Hepatocyte (in vitro differentiated cells): ENCODE data around the gene TMEM161B. TPM values are rescaled to one million over a fixed set of nuclear protein-coding genes. Genes with fewer than 3 reads are reported as not detected.

Experiments
- DNase-seq: peaks from one replicate; pipeline ENCODE4 v3.0.0-alpha.2; 2016; ENCODE audit warnings: low spot score
- H2AFZ ChIP-seq: fragments of 200-600 bp; sonication (generic); 2 replicates; pipeline ENCODE4 v1.6.0; 2016; ENCODE audit warnings: antibody characterized with exemption, mild to moderate bottlenecking
- H3K27ac ChIP-seq: fragments of 200-600 bp; sonication (generic); 2 replicates; pipeline ENCODE4 v1.5.1; 2016; ENCODE audit warnings: mild to moderate bottlenecking
- H3K27me3 ChIP-seq: fragments of 200-600 bp; sonication (generic); 2 replicates; pipeline ENCODE4 v1.6.1; 2016
- H3K36me3 ChIP-seq: fragments of 200-600 bp; sonication (generic); replicated peaks from 2 replicates; pipeline ENCODE4 v1.5.1; 2016; ENCODE audit warnings: low read depth; ENCODE audit not compliant: insufficient read depth
- H3K4me1 ChIP-seq: fragments of 200-600 bp; sonication (generic); 2 replicates; pipeline ENCODE4 v1.5.1; 2016; ENCODE audit warnings: mild to moderate bottlenecking, moderate library complexity; ENCODE audit not compliant: insufficient read depth
- H3K4me2 ChIP-seq: fragments of 200-600 bp; sonication (generic); 2 replicates; pipeline ENCODE4 v1.6.0; 2016
- H3K4me3 ChIP-seq: fragments of 200-600 bp; sonication (generic); 2 replicates; pipeline ENCODE4 v1.5.1; 2016; ENCODE audit warnings: mild to moderate bottlenecking
- H3K79me2 ChIP-seq: fragments of 200-600 bp; sonication (generic); 2 replicates; pipeline ENCODE4 v1.6.0; 2017; ENCODE audit warnings: mild to moderate bottlenecking
- H3K9me2 ChIP-seq: fragments of 200-600 bp; sonication (generic); replicated peaks from 2 replicates; pipeline ENCODE4 v1.6.0; 2017; ENCODE audit warnings: mild to moderate bottlenecking; ENCODE audit not compliant: insufficient read depth
- H3K9me3 ChIP-seq: fragments of 200-600 bp; sonication (generic); 2 replicates; pipeline ENCODE4 v1.5.1; 2016; ENCODE audit warnings: low read depth, mild to moderate bottlenecking
- H4K20me1 ChIP-seq: fragments of 200-600 bp; sonication (generic); 2 replicates; pipeline ENCODE4 v1.6.0; 2016; ENCODE audit warnings: mild to moderate bottlenecking; ENCODE audit not compliant: insufficient read depth, poor library complexity, severe bottlenecking
- EZH2 ChIP-seq: fragments of 200-600 bp; sonication (generic); IDR thresholded peaks from 2 replicates; pipeline ENCODE4 v1.6.1; 2016; ENCODE audit warnings: antibody characterized with exemption, mild to moderate bottlenecking, borderline replicate concordance
- EZH2phosphoT487 ChIP-seq: fragments of 200-600 bp; sonication (generic); IDR thresholded peaks from one replicate; pipeline ENCODE4 v1.6.1; 2018; ENCODE audit warnings: antibody characterized with exemption, mild to moderate bottlenecking, low read depth, moderate library complexity; ENCODE audit not compliant: unreplicated experiment, severe bottlenecking
- WGBS: methylation state at CpG from one replicate; pipeline ENCODE4 v1.1.6; 2016; ENCODE audit warnings: low lambda C conversion rate; ENCODE audit errors: missing lambda C conversion rate; 5-methylcytosine and 5-hydroxymethylcytosine counted together
- polyA plus RNA-seq: library from polyadenylated mRNA; unstranded; fragments of >200 nt; fragmentation: Nextera tagmentation; extraction: Ambion mirVana; gene quantifications from 2 replicates; pipeline ENCODE4 v1.2.1, GENCODE V29; 2016
- total RNA-seq: library from RNA; depleted of rRNA; stranded (reverse); fragments of >200 nt; gene quantifications from 2 replicates; pipeline ENCODE4 v1.2.3, GENCODE V29; 2014
- TF ChIP-seq, protein P1 (sequence below): fragments of 200-600 bp; sonication (generic); IDR thresholded peaks from 2 replicates; pipeline ENCODE4 v1.5.1; 2016; ENCODE audit warnings: antibody characterized with exemption, mild to moderate bottlenecking; ENCODE audit not compliant: poor library complexity

The TMEM161B gene
- total and polyA plus RNA-seq, 2 experiments from 2014 or later = 13.9 to 31.7 TPM

DNA sequence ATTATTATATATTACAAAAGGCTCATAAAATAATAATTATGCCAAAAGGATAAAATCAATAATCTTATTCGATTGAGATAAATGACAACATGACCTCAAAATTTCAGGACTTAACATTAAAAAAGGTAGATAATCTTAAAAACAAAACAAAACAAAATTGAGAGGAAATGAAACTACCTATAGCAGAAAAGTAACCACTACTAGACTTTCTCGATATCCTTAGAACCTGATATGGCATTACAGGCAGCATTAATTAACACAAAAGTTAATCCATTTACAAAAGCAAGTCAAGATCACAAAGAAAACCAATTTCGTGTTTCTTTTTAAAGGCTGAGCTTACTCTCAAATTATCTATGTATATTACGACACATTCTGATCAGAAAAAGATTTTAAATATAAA lies 29.9 kb downstream of the TMEM161B start:
- TF ChIP-seq, protein P1, sequence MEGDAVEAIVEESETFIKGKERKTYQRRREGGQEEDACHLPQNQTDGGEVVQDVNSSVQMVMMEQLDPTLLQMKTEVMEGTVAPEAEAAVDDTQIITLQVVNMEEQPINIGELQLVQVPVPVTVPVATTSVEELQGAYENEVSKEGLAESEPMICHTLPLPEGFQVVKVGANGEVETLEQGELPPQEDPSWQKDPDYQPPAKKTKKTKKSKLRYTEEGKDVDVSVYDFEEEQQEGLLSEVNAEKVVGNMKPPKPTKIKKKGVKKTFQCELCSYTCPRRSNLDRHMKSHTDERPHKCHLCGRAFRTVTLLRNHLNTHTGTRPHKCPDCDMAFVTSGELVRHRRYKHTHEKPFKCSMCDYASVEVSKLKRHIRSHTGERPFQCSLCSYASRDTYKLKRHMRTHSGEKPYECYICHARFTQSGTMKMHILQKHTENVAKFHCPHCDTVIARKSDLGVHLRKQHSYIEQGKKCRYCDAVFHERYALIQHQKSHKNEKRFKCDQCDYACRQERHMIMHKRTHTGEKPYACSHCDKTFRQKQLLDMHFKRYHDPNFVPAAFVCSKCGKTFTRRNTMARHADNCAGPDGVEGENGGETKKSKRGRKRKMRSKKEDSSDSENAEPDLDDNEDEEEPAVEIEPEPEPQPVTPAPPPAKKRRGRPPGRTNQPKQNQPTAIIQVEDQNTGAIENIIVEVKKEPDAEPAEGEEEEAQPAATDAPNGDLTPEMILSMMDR = no peak
- TF ChIP-seq EZH2phosphoT487 (no peak), EZH2 (no peak)
- no peaks in the 10 kb centered on the region for H3K36me3 ChIP-seq
- no peaks in the 10 kb centered on the region for H4K20me1 ChIP-seq
- H3K4me1 ChIP-seq = no peaks in the 10 kb centered on the region
- no peak overlapping the region for H3K4me3 ChIP-seq
- H3K27me3 ChIP-seq = no peaks in the 10 kb centered on the region
- DNase-seq = no peak
- peaks cover 73% of the 10 kb centered on the region for H3K79me2 ChIP-seq
- no peak overlapping the region for H3K27ac ChIP-seq
- H3K4me2 ChIP-seq = no peak overlapping the region
- 98% methylated on average over 4 of the region's 4 CpGs for WGBS
- H3K9me2 ChIP-seq = no peaks in the 10 kb centered on the region
- no peak overlapping the region for H2AFZ ChIP-seq
- H3K9me3 ChIP-seq = no peaks in the 10 kb centered on the region

DNA sequence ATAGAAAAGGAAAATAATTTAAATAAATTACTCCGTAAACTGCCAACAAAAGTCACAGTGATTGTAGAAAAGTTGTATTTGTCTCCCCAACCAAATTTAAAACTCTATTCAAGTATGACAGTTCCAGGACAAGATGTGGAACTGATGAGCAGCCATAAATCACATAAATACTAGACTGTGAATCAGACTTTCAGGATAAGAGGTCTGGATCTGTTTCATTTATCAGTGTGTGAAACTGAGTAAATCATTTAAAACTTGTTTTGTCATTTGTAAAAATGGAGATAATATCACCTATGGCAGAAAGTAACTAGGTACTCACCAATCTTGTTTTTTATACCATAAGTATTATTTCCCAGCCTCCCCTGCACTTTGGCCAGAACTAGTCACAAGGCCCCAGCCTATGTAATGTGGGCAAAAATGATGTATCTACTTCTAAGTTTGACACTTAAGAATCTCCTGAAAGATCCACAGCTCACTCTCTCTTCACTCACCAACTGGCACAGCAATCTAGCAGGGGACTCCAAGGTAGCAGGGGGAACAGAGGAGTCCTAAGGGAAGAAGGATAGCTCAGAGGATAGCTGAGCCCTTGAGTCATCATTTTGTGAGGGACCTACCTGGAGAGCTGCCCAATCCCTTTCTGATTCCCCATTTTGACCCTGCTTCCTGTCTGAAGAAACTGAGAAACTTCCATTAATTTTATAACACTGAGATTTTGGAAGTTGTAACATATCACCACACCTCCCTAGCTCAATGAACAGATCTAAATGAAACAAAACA lies 31.6 kb downstream of the TMEM161B start:
- H4K20me1 ChIP-seq = no peaks in the 10 kb centered on the region
- no peaks in the 10 kb centered on the region for H3K9me2 ChIP-seq
- no peak overlapping the region for H3K4me2 ChIP-seq
- no peak for DNase-seq
- no peaks in the 10 kb centered on the region for H3K36me3 ChIP-seq
- H3K9me3 ChIP-seq = no peaks in the 10 kb centered on the region
- H3K79me2 ChIP-seq = peaks cover 57% of the 10 kb centered on the region
- H3K27me3 ChIP-seq = no peaks in the 10 kb centered on the region
- no peak for TF ChIP-seq EZH2phosphoT487
- no peak for TF ChIP-seq EZH2
- TF ChIP-seq, protein P1 = no peak
- H3K27ac ChIP-seq = no peak overlapping the region
- H2AFZ ChIP-seq = no peak overlapping the region
- H3K4me1 ChIP-seq = no peaks in the 10 kb centered on the region
- 100% methylated on average over 1 of the region's 1 CpG for WGBS
- H3K4me3 ChIP-seq = no peak overlapping the region

DNA sequence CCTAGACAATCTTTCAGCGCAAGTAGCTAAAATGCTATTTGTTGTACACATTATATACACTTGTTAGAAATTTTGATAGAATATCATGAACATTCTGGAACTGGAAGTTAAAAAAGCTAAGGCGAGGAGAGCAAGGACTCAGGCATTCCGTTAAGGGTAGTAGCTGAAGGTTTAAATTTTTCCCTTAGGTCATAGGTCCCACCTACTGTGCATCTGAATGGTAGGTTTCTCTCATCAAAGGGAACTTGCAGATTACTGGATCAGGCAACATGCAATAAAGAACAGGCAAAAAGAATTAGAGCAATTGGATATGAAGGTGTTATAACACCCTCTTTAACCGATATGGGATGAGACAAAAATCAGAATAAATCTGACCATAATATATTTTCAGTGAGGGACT lies 32.8 kb downstream of the TMEM161B start:
- no peak overlapping the region for H3K4me3 ChIP-seq
- H3K79me2 ChIP-seq = peaks cover 44% of the 10 kb centered on the region
- DNase-seq = no peak
- H3K36me3 ChIP-seq = no peaks in the 10 kb centered on the region
- WGBS = 83% methylated on average over 4 of the region's 4 CpGs
- no peak for TF ChIP-seq EZH2phosphoT487
- no peaks in the 10 kb centered on the region for H3K9me2 ChIP-seq
- H3K4me1 ChIP-seq = no peaks in the 10 kb centered on the region
- no peaks in the 10 kb centered on the region for H4K20me1 ChIP-seq
- H3K4me2 ChIP-seq = no peak overlapping the region
- no peak overlapping the region for H2AFZ ChIP-seq
- H3K27me3 ChIP-seq = no peaks in the 10 kb centered on the region
- H3K9me3 ChIP-seq = no peaks in the 10 kb centered on the region
- no peak overlapping the region for H3K27ac ChIP-seq

DNA sequence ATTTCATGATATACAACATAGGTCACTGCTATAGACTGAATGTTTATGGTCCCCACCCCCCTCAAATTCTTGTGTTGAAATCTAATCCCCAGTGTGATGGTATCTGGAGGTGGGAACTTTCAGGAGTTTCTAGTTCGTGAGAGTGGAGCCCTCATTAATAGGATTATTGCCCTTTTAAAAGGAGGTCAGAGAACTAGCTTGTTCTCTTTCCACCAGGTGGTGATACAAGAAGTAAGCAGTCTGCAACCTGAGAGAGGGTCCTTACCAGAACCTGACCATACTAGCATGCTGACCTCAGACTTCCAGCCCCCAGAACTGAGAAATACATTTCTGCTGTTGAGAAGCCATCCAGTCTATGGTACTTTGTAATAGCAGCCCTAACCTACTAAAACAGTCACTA lies 33.3 kb downstream of the TMEM161B start:
- Histone ChIP-seq H3K27ac (no peak overlapping the region), H2AFZ (no peak overlapping the region), H3K4me1 (no peaks in the 10 kb centered on the region), H3K79me2 (peaks cover 39% of the 10 kb centered on the region), H3K36me3 (no peaks in the 10 kb centered on the region), H3K4me2 (no peak overlapping the region), H3K9me2 (no peaks in the 10 kb centered on the region), H3K27me3 (no peaks in the 10 kb centered on the region), H3K9me3 (no peaks in the 10 kb centered on the region), H3K4me3 (no peak overlapping the region), H4K20me1 (no peaks in the 10 kb centered on the region)
- WGBS = 37% methylated on average over 1 of the region's 1 CpG
- TF ChIP-seq EZH2 (no peak), EZH2phosphoT487 (no peak)
- TF ChIP-seq, protein P1 = no peak
- DNase-seq = no peak
